ENCODE results near the gene VDAC1.
"Not testable (repeated sequence)": the region's sequence is repeated elsewhere in the genome, so short reads cannot be mapped to it uniquely, and the experiment has no call there.

The VDAC1 gene

GRCh38 chr5:133968204-133968980 is 36.4 kb downstream of the VDAC1 start, which contains the start of gene C5orf15:
Gene C5orf15, minus strand, starts transcription at chr5:133968625. Its CDS starts 41 bp downstream, at chr5:133968584.
- DNase-seq (ENCODE audit: low spot score) = peak; percentile 97
- FAIRE-seq = peak; percentile 9

- DNase-seq (ENCODE audit: low spot score) (no peak), FAIRE-seq (no peak)
Observed at GRCh38 chr5:133967698-133968203, 37.0 kb downstream of the VDAC1 start.

- DNase-seq (ENCODE audit: low spot score) (no peak), FAIRE-seq (no peak)
Observed at GRCh38 chr5:133967124-133967523, 37.7 kb downstream of the VDAC1 start.

GRCh38 chr5:133966090-133966489 is 38.7 kb downstream of the VDAC1 start:
- FAIRE-seq (no peak), DNase-seq (ENCODE audit: low spot score) (no peak)

- no peak for FAIRE-seq
Observed at GRCh38 chr5:133963493-133964128, 41.2 kb downstream of the VDAC1 start.

GRCh38 chr5:133962801-133963476 is 41.8 kb downstream of the VDAC1 start:
- FAIRE-seq = no peak
- no peak for DNase-seq (ENCODE audit: low spot score)

More at GRCh38 chr5:133963493-133964128, 41.2 kb downstream of the VDAC1 start:
- no peak for DNase-seq (ENCODE audit: low spot score)

DNA sequence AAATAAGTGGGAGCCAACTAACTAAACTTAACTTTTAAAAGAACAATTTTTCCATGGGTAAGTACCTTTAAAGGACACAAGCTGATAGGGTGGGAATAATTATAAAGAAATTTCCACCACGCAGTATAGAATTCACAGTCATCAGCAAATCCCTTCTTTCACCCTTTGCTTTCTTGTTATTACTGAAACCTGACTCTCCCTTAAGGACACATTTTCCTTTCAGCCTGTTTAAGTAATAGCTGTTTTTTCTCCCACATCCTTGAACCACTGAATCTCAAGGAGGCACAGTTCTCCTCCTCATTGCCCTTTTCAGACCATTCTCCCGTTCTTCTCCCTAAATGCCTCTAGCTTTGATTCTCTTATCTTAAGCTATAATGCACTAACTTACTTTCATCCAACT is 42.6 kb downstream of the VDAC1 start:
- DNase-seq (ENCODE audit: low spot score) (no peak), FAIRE-seq (no peak)

DNA sequence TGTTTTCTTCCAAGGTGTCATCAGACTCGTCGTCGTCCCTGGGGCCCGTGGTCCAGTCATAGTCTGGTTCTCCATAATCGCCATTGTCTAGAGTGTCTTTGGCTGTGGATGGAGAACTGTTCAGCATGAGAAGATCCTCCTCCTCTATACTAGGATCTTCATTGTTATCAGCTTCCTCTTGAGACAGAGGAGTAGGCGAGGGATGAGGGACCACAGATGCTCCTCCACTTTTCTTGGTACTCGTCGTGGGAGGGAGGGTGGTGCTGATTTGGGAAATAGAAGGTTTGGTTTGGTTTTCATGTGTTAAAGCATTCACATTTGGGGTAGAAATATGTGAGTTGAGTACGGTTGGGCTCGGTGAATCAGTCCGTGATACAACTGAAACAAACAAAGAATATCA is 45.1 kb downstream of the VDAC1 start:
- no peak for FAIRE-seq
- no peak for DNase-seq (ENCODE audit: low spot score)

DNA sequence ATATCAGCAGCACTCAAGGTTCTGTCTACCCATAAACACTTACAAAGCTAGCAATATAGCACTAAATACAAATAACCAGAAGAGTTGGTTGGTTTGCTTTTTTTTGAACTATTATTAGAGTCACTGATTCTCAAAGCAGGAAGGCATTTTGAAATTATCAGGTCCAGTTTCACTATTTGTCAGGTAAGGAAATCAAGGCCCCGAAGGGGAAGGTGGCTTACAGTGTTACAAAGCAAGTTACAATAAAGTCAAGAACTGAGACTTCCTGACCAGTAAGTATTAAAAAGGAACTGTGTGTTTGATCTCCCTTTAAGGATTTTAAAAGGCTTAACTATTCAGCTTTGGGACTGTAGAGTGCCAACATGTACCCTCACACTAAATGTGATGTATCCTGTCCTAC is 47.2 kb downstream of the VDAC1 start:
- DNase-seq (ENCODE audit: low spot score) = no peak
- FAIRE-seq = no peak

DNA sequence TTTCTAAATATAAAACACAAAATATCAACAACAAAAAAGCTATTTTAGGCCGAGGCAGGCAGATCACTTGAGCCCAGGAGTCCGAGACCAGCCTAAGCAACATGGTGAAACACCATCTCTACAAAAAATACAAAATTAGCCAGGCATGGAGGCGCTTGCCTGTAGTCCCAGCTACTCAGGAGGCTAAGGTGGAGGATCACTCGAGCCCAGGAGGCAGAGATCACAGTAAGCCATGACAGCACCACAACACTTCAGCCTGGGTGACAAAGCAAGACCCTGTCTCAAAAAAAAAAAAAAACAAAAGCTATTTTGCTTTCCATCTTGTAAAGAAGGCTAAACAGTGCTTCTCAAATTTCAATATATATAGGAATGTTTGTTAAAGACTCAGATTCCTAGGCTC is 47.7 kb downstream of the VDAC1 start:
- DNase-seq (ENCODE audit: low spot score) (no peak), FAIRE-seq (no peak)

DNA sequence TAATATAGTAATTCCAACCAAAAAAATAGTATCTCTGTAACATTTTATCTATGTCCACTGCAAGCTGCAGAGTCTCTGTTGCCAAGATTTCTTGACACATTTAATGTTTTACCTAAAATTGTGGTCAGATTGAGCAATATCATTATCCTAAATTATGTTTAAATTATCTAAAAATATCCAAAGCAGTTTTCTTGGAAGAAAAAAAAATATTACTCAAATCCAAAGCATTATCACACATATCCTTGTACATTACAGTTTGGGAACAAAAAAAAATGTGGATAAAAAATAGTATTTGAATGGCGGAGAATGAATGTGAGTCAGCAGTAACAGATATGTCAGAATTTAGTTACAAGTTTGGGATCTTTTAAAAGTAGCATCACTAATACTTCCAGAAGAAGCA is 48.6 kb downstream of the VDAC1 start:
- FAIRE-seq; DNase-seq (ENCODE audit: low spot score): not testable (repeated sequence)

- FAIRE-seq = no peak
- no peak for DNase-seq (ENCODE audit: low spot score)
Observed at GRCh38 chr5:133953568-133954145, 51.1 kb downstream of the VDAC1 start.

DNA sequence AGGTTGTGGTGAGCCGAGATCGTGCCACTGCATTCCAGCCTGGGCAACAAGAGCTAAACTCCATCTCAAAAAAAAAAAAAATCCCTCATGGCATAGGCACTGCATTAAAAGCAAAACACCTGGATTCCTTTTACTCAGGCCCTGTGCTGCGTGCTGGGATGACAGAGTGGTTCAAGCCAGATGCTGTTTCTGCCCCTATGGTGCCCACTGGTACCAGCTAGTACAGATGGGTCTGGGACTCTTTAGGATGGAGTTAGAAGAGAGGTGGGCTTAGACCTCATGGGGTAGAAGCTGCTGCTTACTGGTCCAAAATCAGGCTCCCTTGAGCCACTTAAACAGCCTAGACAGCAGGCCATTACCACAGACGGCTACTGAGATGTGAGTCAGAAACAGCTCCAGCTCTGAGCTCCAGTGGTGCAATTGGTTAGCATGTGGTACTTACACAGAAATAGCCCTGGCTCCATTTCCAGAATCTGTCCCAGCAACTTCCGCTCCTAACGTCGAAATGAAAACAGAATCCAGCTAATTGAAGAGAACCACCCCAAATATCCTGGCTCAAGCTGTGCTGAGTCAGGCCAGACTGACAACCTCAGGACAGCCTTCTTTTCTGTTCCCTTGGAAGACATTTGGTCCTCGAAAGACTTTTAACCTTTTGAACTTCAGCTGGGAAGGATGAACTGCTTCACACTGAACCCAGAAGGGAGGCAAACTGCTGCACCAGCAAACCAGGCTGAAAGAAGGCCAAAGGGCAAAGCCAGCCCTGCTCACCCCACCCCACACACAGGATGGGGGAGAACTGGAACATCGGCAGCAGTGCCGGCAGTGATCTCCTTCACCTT is 51.8 kb downstream of the VDAC1 start:
- DNase-seq (ENCODE audit: low spot score) (no peak), FAIRE-seq (no peak)

GRCh38 chr5:133950821-133951612 is 53.8 kb downstream of the VDAC1 start:
- FAIRE-seq (no peak), DNase-seq (ENCODE audit: low spot score) (no peak)

GRCh38 chr5:133948721-133949120 is 56.1 kb downstream of the VDAC1 start:
- DNase-seq (ENCODE audit: low spot score) (no peak), FAIRE-seq (no peak)

DNA sequence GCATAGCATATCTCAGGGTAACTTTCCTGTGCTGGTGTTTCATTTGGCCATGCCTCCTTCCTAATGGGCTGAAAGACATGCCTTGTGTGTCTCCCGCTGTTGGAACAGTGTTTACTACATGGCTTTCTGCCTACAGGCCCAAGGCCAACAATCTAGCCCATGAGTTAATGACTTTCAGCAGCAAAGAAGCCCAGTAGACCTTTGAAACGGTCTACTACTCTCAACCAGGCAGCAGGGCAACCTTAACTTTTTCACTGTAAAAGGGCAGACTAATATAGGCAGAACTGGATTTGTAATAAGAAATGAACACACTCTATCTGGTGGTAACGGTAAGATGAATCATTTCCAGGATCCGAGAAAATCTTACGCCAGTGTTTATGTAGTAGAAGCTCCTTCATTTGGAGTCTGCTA is 57.3 kb downstream of the VDAC1 start:
- FAIRE-seq = no peak
- DNase-seq (ENCODE audit: low spot score) = no peak

DNA sequence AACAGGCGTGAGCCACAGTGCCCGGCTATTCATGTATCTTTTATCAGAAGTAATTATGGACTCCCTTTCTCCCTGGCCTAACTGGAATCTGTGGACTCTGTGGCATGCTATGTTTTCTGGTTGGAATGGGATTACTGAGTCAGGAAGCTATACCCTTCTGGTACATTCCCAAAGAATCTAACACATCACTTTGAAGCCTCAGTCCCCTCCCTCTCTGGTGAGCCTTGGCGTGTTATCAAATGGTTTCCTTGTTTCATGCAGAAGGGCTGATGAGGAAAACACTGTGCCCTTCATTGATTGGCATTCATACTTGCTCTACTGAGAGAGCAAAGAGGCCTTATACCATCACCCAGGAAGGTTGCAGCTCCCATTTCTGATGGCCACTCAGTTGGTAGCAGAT is 59.2 kb downstream of the VDAC1 start:
- FAIRE-seq (no peak), DNase-seq (ENCODE audit: low spot score) (no peak)

DNA sequence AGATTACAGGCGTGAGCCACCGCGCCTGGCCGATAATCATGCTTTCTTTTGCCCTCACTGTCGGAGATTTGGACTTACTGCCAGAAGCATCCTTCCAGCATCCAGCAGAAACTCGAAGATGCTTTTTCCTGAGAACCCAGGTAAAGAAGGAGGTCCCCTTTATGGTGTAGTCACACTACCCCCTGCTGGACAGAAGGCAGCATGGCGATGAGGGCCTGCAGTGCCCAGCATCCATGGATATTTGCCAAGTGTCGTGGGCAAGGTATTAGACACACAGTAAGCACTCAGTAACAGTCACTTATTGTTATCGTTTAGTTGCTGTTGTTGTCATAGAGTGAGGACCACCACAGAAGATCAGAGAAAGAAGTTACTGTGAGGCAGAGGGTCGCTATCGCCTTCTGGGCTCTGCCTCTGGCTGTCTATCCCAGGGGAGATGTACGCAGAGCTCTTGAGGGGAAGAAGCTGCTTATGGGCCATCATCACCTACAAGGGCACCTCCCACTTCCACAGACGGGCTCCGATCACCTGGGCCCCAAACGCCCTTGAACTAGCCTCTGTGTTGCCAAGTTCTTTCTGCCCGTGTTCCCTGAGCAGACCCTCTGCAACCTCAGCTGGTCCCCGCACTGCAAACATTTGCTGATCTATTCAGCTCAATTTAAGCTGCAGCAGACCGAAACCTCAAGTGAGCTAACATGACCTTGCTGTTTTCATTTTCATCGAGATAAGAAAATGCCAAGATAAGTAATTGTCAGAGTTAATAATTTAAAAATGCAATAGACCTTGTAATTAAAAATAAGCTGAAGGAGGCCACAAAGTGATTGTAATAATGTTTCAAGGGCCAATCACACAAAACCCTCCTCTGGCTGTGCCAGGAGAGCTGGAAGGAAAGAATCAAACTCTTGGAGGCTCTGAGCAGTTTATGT is 60.3 kb downstream of the VDAC1 start:
- peak; percentile 76 for DNase-seq (ENCODE audit: low spot score)
- peak; percentile 48 for FAIRE-seq

DNA sequence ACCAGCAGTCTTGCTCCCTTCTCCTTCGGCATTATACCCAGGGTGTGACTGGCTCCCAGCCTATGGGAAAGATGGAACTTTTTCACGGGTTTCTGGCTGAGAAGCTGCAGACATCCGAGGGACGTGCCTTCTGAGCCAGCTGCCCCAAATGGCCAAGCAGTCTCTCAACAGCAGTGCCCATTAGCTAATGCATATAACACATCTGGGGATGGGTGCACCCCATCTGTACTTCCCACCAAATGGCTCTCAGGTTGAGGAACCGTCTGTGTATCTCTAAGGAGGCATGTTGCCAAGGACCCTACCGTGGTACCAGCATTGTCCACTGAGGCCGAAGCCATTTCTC is 61.3 kb downstream of the VDAC1 start:
- DNase-seq (ENCODE audit: low spot score) = no peak
- no peak for FAIRE-seq

Measured in urothelium cell line (cell line).